AG10803 (cell line): ENCODE data around the gene STIM2.

Source experiments
- DNase-seq: peaks from one replicate; pipeline ENCODE4 v3.0.0; 2010; ENCODE audit warnings: low read depth
- H3K4me3 ChIP-seq: 2 replicates; pipeline ENCODE4 v1.5.1; 2011; ENCODE audit warnings: mild to moderate bottlenecking, low read length, control low read depth
- CTCF ChIP-seq: conservative IDR thresholded peaks from 2 replicates; pipeline ENCODE4 v1.5.1; 2011; ENCODE audit warnings: mild to moderate bottlenecking, low read length, control low read depth, inconsistent platforms

Gene STIM2

GRCh38 chr4:26878794-26879391 lies 18.3 kb downstream of the STIM2 start:
- H3K4me3 ChIP-seq = no peak overlapping the region
- TF ChIP-seq CTCF = no peak
- DNase-seq = peak; percentile 11

GRCh38 chr4:26879805-26880204 lies 19.2 kb downstream of the STIM2 start:
- TF ChIP-seq CTCF = no peak

GRCh38 chr4:26884026-26884425 lies 23.4 kb downstream of the STIM2 start:
- no peak overlapping the region for H3K4me3 ChIP-seq
- no peak for DNase-seq
- TF ChIP-seq CTCF = no peak

More at GRCh38 chr4:26879805-26880204, 19.2 kb downstream of the STIM2 start:
- H3K4me3 ChIP-seq = no peak overlapping the region
- no peak for DNase-seq

- no peak for TF ChIP-seq CTCF
- no peak for DNase-seq
- H3K4me3 ChIP-seq = no peak overlapping the region
Measured at GRCh38 chr4:26884486-26884988, 23.9 kb downstream of the STIM2 start.

GRCh38 chr4:26885912-26886274 lies 25.3 kb downstream of the STIM2 start:
- no peak overlapping the region for H3K4me3 ChIP-seq
- TF ChIP-seq CTCF = no peak
- DNase-seq = no peak

- no peak overlapping the region for H3K4me3 ChIP-seq
- no peak for TF ChIP-seq CTCF
- DNase-seq = no peak
Measured at GRCh38 chr4:26887143-26887542, 26.5 kb downstream of the STIM2 start.

GRCh38 chr4:26887809-26888208 lies 27.2 kb downstream of the STIM2 start:
- no peak for TF ChIP-seq CTCF
- no peak for DNase-seq
- no peak overlapping the region for H3K4me3 ChIP-seq
